ENCODE measurements around the gene CPPED1.

The CPPED1 gene

GRCh38 chr16:12803203-12804093 is at the start of gene CPPED1:
TSS of gene CPPED1 (minus strand) at chr16:12803887. CDS start at chr16:12803776, 111 bp downstream.
- Histone ChIP-seq H4K20me1 (peaks cover 0 to 18% (median 0%) of the 10 kb centered on the region in 11 experiments; a peak in 3 of 22 replicates), H3K4me1 (peaks cover 27 to 55% (median 48%) of the 10 kb centered on the region in 10 experiments), H3K36me3 (peaks cover 0 to 12% (median 0%) of the 10 kb centered on the region in 11 experiments; a peak in 4 of 22 replicates), H3K9me3 (replicated peaks in 1 of 11) (0 out of 22 replicates have a peak, but pooled peaks cover 0 to 7% (median 0%) of the 10 kb centered on the region in 11 experiments), H3K9ac (peak within 1 kb of the TSS; percentile 80 to 93 (median 88)), H3K4me3 (peak within 1 kb of the TSS; percentile 59 to 82 (median 74)), H3K27me3 (no peaks in the 10 kb centered on the region), H3K4me2 (peak within 1 kb of the TSS; percentile 73 to 98 (median 93)), H3K27ac (peak within 1 kb of the TSS; percentile 71 to 95 (median 86))
- no peak for TF ChIP-seq Cebpa-rat (IDR thresholded peaks at IDR 0.05)

GRCh38 chr16:12850186-12850585 is 46.5 kb upstream of the CPPED1 start:
- Histone ChIP-seq H3K9ac (no peak overlapping the region), H3K4me3 (no peak overlapping the region), H3K4me1 (no peaks in the 10 kb centered on the region), H3K36me3 (no peaks in the 10 kb centered on the region), H3K27me3 (no peaks in the 10 kb centered on the region), H3K9me3 (replicated peaks in 1 of 11) (peaks cover 0 to 5% (median 0%) of the 10 kb centered on the region in 11 experiments; a peak in 2 of 22 replicates), H3K4me2 (no peak overlapping the region), H3K27ac (no peak overlapping the region), H4K20me1 (no peaks in the 10 kb centered on the region)
- TF ChIP-seq Cebpa-rat (IDR thresholded peaks at IDR 0.05) = no peak

GRCh38 chr16:12846592-12846991 is 42.9 kb upstream of the CPPED1 start:
- Histone ChIP-seq H3K36me3 (no peaks in the 10 kb centered on the region), H3K9me3 (replicated peaks in 1 of 11) (no peaks in the 10 kb centered on the region), H3K27ac (no peak overlapping the region), H3K4me3 (no peak overlapping the region), H3K27me3 (no peaks in the 10 kb centered on the region), H3K4me2 (no peak overlapping the region), H4K20me1 (no peaks in the 10 kb centered on the region), H3K4me1 (no peaks in the 10 kb centered on the region), H3K9ac (no peak overlapping the region)
- TF ChIP-seq Cebpa-rat (IDR thresholded peaks at IDR 0.05) = no peak

GRCh38 chr16:12845282-12845681 is 41.6 kb upstream of the CPPED1 start:
- H4K20me1 ChIP-seq = no peaks in the 10 kb centered on the region
- H3K4me1 ChIP-seq = no peaks in the 10 kb centered on the region
- no peak overlapping the region for H3K4me3 ChIP-seq
- H3K9me3 ChIP-seq (replicated peaks in 1 of 11) = peaks cover 0 to 12% (median 8%) of the 10 kb centered on the region in 11 experiments; a peak in 11 of 22 replicates
- H3K9ac ChIP-seq = no peak overlapping the region
- no peaks in the 10 kb centered on the region for H3K36me3 ChIP-seq
- H3K27ac ChIP-seq = no peak overlapping the region
- H3K4me2 ChIP-seq = no peak overlapping the region
- no peaks in the 10 kb centered on the region for H3K27me3 ChIP-seq
- no peak for TF ChIP-seq Cebpa-rat (IDR thresholded peaks at IDR 0.05)

- Histone ChIP-seq H3K4me2 (peak overlapping the region in 8 of 11 experiments; percentile 3 to 77 (median 44); a peak in 13 of 22 replicates), H3K27ac (peak overlapping the region; percentile 43 to 85 (median 71); a peak in 20 of 22 replicates), H3K9me3 (replicated peaks in 1 of 11) (peaks cover 27 to 58% (median 48%) of the 10 kb centered on the region in 11 experiments), H4K20me1 (no peaks in the 10 kb centered on the region), H3K36me3 (no peaks in the 10 kb centered on the region), H3K27me3 (no peaks in the 10 kb centered on the region), H3K4me3 (peak overlapping the region in 5 of 10 experiments; percentile 1 to 27 (median 25); a peak in 4 of 20 replicates), H3K9ac (peak overlapping the region in 7 of 11 experiments; percentile 15 to 62 (median 54); a peak in 11 of 22 replicates), H3K4me1 (peaks cover 0 to 39% (median 23%) of the 10 kb centered on the region in 10 experiments; a peak in 12 of 20 replicates)
- peak in 1 of 11 experiments; percentile 18; a peak in 1 of 22 replicates for TF ChIP-seq Cebpa-rat (IDR thresholded peaks at IDR 0.05)
These were observed 34.1 kb upstream of the CPPED1 start for GRCh38 chr16:12837756-12838155.

- 0 out of 22 replicates have a peak, but pooled peaks of 1 of the 11 experiments have one; percentile 23 for TF ChIP-seq Cebpa-rat (IDR thresholded peaks at IDR 0.05)
- H3K27ac ChIP-seq = peak overlapping the region; percentile 43 to 85 (median 71); a peak in 20 of 22 replicates
- peaks cover 0 to 39% (median 23%) of the 10 kb centered on the region in 10 experiments; a peak in 12 of 20 replicates for H3K4me1 ChIP-seq
- no peak overlapping the region for H3K4me3 ChIP-seq
- no peaks in the 10 kb centered on the region for H3K36me3 ChIP-seq
- H3K9me3 ChIP-seq (replicated peaks in 1 of 11) = peaks cover 27 to 58% (median 48%) of the 10 kb centered on the region in 11 experiments
- H3K9ac ChIP-seq = peak overlapping the region in 6 of 11 experiments; percentile 15 to 62 (median 56); a peak in 9 of 22 replicates
- H3K4me2 ChIP-seq = peak overlapping the region in 8 of 11 experiments; percentile 3 to 77 (median 44); a peak in 11 of 22 replicates
- H4K20me1 ChIP-seq = no peaks in the 10 kb centered on the region
- no peaks in the 10 kb centered on the region for H3K27me3 ChIP-seq
These were observed 33.6 kb upstream of the CPPED1 start for GRCh38 chr16:12837291-12837690.

GRCh38 chr16:12833926-12834325 is 30.2 kb upstream of the CPPED1 start:
- no peaks in the 10 kb centered on the region for H4K20me1 ChIP-seq
- TF ChIP-seq Cebpa-rat (IDR thresholded peaks at IDR 0.05) = no peak
- no peaks in the 10 kb centered on the region for H3K27me3 ChIP-seq
- peaks cover 4 to 48% (median 32%) of the 10 kb centered on the region in 10 experiments; a peak in 18 of 20 replicates for H3K4me1 ChIP-seq
- H3K4me3 ChIP-seq = no peak overlapping the region
- H3K9me3 ChIP-seq (replicated peaks in 1 of 11) = peaks cover 11 to 33% (median 27%) of the 10 kb centered on the region in 11 experiments
- H3K36me3 ChIP-seq = no peaks in the 10 kb centered on the region
- H3K9ac ChIP-seq = no peak overlapping the region
- H3K4me2 ChIP-seq = no peak overlapping the region; a peak in 1 of 22 replicates
- no peak overlapping the region for H3K27ac ChIP-seq

- no peak overlapping the region for H3K4me3 ChIP-seq
- no peaks in the 10 kb centered on the region for H3K27me3 ChIP-seq
- H3K9me3 ChIP-seq (replicated peaks in 1 of 11) = no peaks in the 10 kb centered on the region
- peaks cover 0 to 24% (median 11%) of the 10 kb centered on the region in 10 experiments; a peak in 16 of 20 replicates for H3K4me1 ChIP-seq
- no peak overlapping the region for H3K4me2 ChIP-seq
- no peak overlapping the region for H3K9ac ChIP-seq
- no peak overlapping the region for H3K27ac ChIP-seq
- H3K36me3 ChIP-seq = no peaks in the 10 kb centered on the region
- H4K20me1 ChIP-seq = no peaks in the 10 kb centered on the region
- no peak for TF ChIP-seq Cebpa-rat (IDR thresholded peaks at IDR 0.05)
These were observed 25.6 kb upstream of the CPPED1 start for GRCh38 chr16:12829096-12829888.
